SK-N-MC (cell line): ENCODE data around the gene GPC6.

Source experiments
- EZH2 ChIP-seq: fragments of 200-600 bp; sonication (generic); IDR thresholded peaks from one replicate; pipeline ENCODE4 v1.6.1; 2017; ENCODE audit warnings: antibody characterized with exemption
- POLR2AphosphoS5 ChIP-seq: IDR thresholded peaks from 2 replicates; pipeline ENCODE4 v1.6.1; 2012; ENCODE audit warnings: mild to moderate bottlenecking, low read depth, low read length, borderline replicate concordance

DNA sequence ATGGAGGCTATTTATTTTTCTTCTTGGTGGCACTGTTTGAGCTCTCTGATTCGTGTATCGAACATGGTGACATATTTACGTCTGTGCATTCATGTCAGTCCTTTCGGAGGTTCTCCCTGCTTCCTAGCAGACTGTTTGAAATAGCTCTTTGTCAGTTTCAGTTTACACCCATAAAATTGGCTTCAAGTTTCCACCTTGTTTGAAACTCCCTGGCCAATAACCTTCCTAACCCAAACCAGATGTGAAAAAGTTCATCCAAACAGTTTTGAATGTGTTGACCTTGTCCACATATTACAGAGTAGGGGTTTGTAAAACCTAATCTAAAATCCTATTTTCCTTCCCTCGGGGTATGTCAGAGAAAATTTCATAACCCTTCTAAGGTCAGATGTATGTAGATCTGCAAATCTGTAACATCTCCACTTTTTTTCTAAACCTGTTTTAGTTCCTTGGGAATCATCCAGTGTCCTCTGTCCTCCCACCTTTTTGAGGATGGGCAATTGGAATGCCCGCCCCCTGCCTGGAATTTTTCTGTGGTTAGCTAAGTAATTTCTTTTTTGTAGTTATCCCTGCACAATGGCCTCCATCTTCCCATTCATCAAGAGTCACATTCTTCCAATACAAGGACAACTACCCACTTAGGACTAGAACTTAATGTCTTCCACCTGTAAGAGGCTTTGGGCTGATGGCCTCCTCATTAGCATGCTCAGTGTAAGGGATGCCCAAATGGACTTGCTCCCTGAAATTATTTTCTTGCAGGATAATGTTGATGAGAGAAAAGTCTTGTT is 499.8 kb downstream of the GPC6 start:
- TF ChIP-seq EZH2 (no peak), POLR2AphosphoS5 (no peak)
